MCF 10A (cell line): ENCODE data around the gene SGCE. TPM values are rescaled to one million over a fixed set of nuclear protein-coding genes. Genes with fewer than 3 reads are reported as not detected.

Experiments used
- BruUV-seq: library from RNA; stranded (reverse); fragments of 400-500 nt; replicated peaks from 2 replicates; lab custom pipeline; 2021; lab: Mats Ljungman, UMichigan
- CTCF ChIA-PET: fragments of 300-600 bp; sonication (Branson Sonifier 250); formaldehyde crosslinking; extraction: SDS; loops from one replicate; lab custom pipeline; 2021; ENCODE audit warnings: antibody characterized with exemption, inconsistent platforms; lab: Yijun Ruan, JAX
- POLR2A ChIA-PET: fragments of 300-600, 350-650 bp; sonication (Branson Sonifier 250); formaldehyde crosslinking; extraction: SDS; loops from one replicate; lab custom pipeline; 2020; ENCODE audit warnings: antibody characterized with exemption, inconsistent platforms; lab: Yijun Ruan, JAX
- DNase-seq: peaks from one replicate; pipeline ENCODE4 v3.0.0-alpha.2; 2018; ENCODE audit not compliant: unreplicated experiment
- H3K27ac Mint-ChIP-seq: one replicate; pipeline ENCODE4 v1.8.0; 2022; ENCODE audit warnings: mild to moderate bottlenecking, low read depth, mixed read lengths; ENCODE audit not compliant: unreplicated experiment
- H3K27me3 Mint-ChIP-seq: one replicate; pipeline ENCODE4 v1.8.0; 2022; ENCODE audit warnings: mixed read lengths; ENCODE audit not compliant: insufficient read depth, unreplicated experiment
- H3K36me3 Mint-ChIP-seq: one replicate; pipeline ENCODE4 v1.8.0; 2022; ENCODE audit warnings: mild to moderate bottlenecking, moderate library complexity, mixed read lengths; ENCODE audit not compliant: insufficient read depth, unreplicated experiment
- H3K4me1 Mint-ChIP-seq: one replicate; pipeline ENCODE4 v1.8.0; 2022; ENCODE audit warnings: mixed read lengths; ENCODE audit not compliant: insufficient read depth, unreplicated experiment
- H3K4me3 Mint-ChIP-seq: one replicate; pipeline ENCODE4 v1.8.0; 2022; ENCODE audit warnings: mild to moderate bottlenecking, moderate library complexity, mixed read lengths; ENCODE audit not compliant: unreplicated experiment
- H3K9me3 Mint-ChIP-seq: one replicate; pipeline ENCODE4 v1.8.0; 2022; ENCODE audit warnings: mixed read lengths; ENCODE audit not compliant: unreplicated experiment
- intact Hi-C: fragments of 100-400 bp; cut with micrococcal nuclease; formaldehyde crosslinking; loops from 2 replicates; pipeline ENCODE4 v1.14.1; 2022
- total RNA-seq: library from RNA; stranded (reverse); gene quantifications from 2 replicates; pipeline ENCODE4 v1.2.3, GENCODE V29; 2022
- TF ChIP-seq, protein P1 (sequence below): fragments of 200-600 bp; IDR thresholded peaks from one replicate; pipeline ENCODE4 v1.8.0; 2022; ENCODE audit warnings: antibody characterized with exemption, mild to moderate bottlenecking; ENCODE audit not compliant: unreplicated experiment

The SGCE gene
- total RNA-seq, 1 experiment from 2014 or later: 39.4 TPM

DNA sequence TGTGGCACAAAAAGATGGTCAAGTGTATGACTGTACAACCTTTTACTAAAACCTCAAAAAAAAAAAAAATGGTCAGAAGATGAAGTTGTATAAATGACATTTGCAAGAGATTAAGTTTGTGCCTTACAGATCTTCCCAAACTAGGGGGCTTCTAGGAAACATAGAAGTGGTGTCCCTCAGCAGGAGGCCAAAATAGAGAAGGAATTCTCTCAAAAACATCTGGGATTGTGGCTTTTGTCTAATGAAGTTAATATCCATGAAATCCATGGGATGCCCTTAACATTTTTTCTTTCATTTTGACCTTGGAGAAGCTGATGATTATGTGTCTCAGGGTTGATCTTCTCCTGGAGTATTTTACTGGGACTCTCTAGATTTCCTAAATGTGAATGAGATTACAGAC lies 84.1 kb downstream of the SGCE start:
- H3K36me3 Mint-ChIP-seq: peaks cover 21% of the 10 kb centered on the region
- H3K27me3 Mint-ChIP-seq: no peaks in the 10 kb centered on the region
- H3K27ac Mint-ChIP-seq: no peak overlapping the region
- peaks cover 24% of the 10 kb centered on the region for H3K9me3 Mint-ChIP-seq
- CTCF ChIA-PET: interaction anchor here (1.6 kb wide), 1 partner anchor 85 kb away, joined by 4 read pairs; no protein-coding TSS in a partner anchor
- no TSS peak for BruUV-seq
- DNase-seq: no peak
- intact Hi-C loops: no loop called here
- TF ChIP-seq, protein P1, sequence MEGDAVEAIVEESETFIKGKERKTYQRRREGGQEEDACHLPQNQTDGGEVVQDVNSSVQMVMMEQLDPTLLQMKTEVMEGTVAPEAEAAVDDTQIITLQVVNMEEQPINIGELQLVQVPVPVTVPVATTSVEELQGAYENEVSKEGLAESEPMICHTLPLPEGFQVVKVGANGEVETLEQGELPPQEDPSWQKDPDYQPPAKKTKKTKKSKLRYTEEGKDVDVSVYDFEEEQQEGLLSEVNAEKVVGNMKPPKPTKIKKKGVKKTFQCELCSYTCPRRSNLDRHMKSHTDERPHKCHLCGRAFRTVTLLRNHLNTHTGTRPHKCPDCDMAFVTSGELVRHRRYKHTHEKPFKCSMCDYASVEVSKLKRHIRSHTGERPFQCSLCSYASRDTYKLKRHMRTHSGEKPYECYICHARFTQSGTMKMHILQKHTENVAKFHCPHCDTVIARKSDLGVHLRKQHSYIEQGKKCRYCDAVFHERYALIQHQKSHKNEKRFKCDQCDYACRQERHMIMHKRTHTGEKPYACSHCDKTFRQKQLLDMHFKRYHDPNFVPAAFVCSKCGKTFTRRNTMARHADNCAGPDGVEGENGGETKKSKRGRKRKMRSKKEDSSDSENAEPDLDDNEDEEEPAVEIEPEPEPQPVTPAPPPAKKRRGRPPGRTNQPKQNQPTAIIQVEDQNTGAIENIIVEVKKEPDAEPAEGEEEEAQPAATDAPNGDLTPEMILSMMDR: no peak
- POLR2A ChIA-PET: interaction anchor here (1.3 kb wide), 1 partner anchor 9 kb away, joined by 3 read pairs; no protein-coding TSS in a partner anchor
- no peak overlapping the region for H3K4me3 Mint-ChIP-seq
- H3K4me1 Mint-ChIP-seq: no peaks in the 10 kb centered on the region

DNA sequence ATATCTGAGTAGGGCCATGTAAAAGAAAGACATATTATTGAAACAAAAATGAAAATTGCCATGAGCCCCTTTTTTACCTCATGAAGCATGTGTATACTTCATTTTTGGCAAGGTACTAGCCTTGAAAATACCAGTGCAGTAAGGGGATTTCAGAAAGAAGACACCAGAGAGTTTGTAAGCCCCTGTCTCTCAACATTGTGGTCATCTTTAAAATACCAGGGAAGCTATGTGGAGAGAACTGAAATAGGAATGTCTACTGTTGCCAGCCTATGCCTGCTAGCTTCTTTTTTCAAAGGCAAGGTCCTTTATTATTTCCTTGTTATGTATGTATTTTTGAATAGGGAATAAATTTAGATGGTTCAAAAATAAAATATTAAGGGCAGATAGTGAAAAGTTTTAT lies 88.5 kb downstream of the SGCE start:
- H3K4me3 Mint-ChIP-seq: no peak overlapping the region
- TF ChIP-seq, protein P1: no peak
- ChIA-PET POLR2A (interaction anchor here (0.8 kb wide), 1 partner anchor 902 kb away, joined by 3 read pairs; no protein-coding TSS in a partner anchor), CTCF (no interaction called here)
- no peaks in the 10 kb centered on the region for H3K27me3 Mint-ChIP-seq
- DNase-seq: no peak
- no peaks in the 10 kb centered on the region for H3K36me3 Mint-ChIP-seq
- no TSS peak for BruUV-seq
- no peaks in the 10 kb centered on the region for H3K4me1 Mint-ChIP-seq
- peaks cover 6% of the 10 kb centered on the region for H3K9me3 Mint-ChIP-seq
- intact Hi-C loops: no loop called here
- H3K27ac Mint-ChIP-seq: no peak overlapping the region

DNA sequence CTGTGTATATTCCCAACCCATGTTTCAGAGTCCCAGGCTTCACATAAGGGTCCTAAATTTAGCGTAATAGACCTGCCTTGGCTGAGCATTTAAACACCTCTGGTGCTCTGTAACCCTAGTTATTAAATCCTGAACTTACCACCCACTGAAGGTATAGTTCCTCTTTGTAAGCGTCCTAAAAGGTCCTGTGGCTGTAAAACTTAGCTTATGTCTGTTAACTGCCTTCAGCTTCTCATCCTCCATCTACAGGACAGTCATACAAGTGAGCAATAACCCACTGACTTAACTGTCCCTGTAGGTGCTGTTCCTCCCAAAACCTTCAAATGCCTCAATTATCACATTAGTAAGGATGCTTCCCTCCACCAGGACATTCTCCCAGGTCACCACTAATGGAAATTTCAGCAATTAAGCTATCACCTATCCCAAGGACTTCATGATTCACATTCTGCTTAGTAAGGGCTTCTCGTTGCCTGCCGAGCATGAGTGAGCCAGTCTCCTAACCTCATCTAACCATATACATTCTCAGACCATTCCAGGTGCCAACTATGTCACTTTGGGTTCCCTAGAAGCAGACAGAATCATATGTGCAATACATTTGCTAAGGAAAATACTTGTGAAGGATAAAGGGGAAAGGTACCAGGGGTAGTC lies 90.6 kb downstream of the SGCE start:
- H3K27me3 Mint-ChIP-seq: no peaks in the 10 kb centered on the region
- H3K4me3 Mint-ChIP-seq: no peak overlapping the region
- POLR2A ChIA-PET: no interaction called here
- no peaks in the 10 kb centered on the region for H3K4me1 Mint-ChIP-seq
- TF ChIP-seq, protein P1: no peak
- no peak for DNase-seq
- BruUV-seq: no TSS peak
- intact Hi-C loops: no loop called here
- H3K9me3 Mint-ChIP-seq: peaks cover 6% of the 10 kb centered on the region
- no peak overlapping the region for H3K27ac Mint-ChIP-seq
- CTCF ChIA-PET: interaction anchor here (0.9 to 1.2 kb wide), 2 partner anchors 14 to 116 kb away, joined by 3 to 4 read pairs; no protein-coding TSS in a partner anchor
- H3K36me3 Mint-ChIP-seq: no peaks in the 10 kb centered on the region

DNA sequence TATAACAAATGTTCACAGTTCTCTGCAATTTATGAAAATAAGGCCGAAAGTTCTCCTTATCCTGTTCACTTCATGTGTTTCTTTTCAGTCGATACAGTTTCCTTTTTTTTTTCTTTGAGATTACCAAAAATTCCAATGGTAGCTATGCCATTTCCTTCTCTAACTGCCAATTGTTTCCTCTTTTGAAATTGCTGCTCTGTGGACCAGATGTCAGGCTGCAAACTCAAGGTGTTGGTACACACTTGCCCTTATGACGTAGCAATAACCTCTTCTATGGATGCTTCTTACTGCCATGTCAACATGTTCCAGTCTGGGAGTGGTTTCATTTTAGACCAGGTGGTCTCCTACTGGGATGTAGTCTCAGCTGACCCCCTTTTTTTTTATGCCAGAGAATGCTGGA lies 93.4 kb downstream of the SGCE start:
- TF ChIP-seq, protein P1: no peak
- Mint-ChIP-seq H3K4me3 (no peak overlapping the region), H3K4me1 (no peaks in the 10 kb centered on the region), H3K27me3 (no peaks in the 10 kb centered on the region), H3K36me3 (no peaks in the 10 kb centered on the region), H3K27ac (no peak overlapping the region), H3K9me3 (no peaks in the 10 kb centered on the region)
- intact Hi-C loops: no loop called here
- BruUV-seq: no TSS peak
- ChIA-PET POLR2A (interaction anchor here (0.6 to 0.7 kb wide), 2 partner anchors 24 to 1994 kb away, joined by 3 read pairs; no protein-coding TSS in a partner anchor), CTCF (interaction anchor here (1.4 kb wide), 1 partner anchor 8 kb away, joined by 5 read pairs; no protein-coding TSS in a partner anchor)
- no peak for DNase-seq
